Rectal smooth muscle tissue (tissue), 1 donor: ENCODE results near the gene CAMK2A.

Experiments used
- H3K27ac ChIP-seq: one replicate; pipeline ENCODE4 v1.7.0; 2013; ENCODE audit warnings: low read depth, low read length, inconsistent platforms
- H3K27me3 ChIP-seq: one replicate; pipeline ENCODE4 v1.7.0; 2013; ENCODE audit warnings: low read length; ENCODE audit not compliant: control insufficient read depth, insufficient read depth
- H3K36me3 ChIP-seq: one replicate; pipeline ENCODE4 v1.7.0; 2013; ENCODE audit warnings: low read length; ENCODE audit not compliant: control insufficient read depth, insufficient read depth
- H3K4me1 ChIP-seq: one replicate; pipeline ENCODE4 v1.7.0; 2013; ENCODE audit warnings: low read length; ENCODE audit not compliant: control insufficient read depth, insufficient read depth
- H3K4me3 ChIP-seq: one replicate; pipeline ENCODE4 v1.7.0; 2013; ENCODE audit warnings: low read length
- H3K9ac ChIP-seq: one replicate; pipeline ENCODE4 v1.7.0; 2013; ENCODE audit warnings: low read length

CAMK2A gene

DNA sequence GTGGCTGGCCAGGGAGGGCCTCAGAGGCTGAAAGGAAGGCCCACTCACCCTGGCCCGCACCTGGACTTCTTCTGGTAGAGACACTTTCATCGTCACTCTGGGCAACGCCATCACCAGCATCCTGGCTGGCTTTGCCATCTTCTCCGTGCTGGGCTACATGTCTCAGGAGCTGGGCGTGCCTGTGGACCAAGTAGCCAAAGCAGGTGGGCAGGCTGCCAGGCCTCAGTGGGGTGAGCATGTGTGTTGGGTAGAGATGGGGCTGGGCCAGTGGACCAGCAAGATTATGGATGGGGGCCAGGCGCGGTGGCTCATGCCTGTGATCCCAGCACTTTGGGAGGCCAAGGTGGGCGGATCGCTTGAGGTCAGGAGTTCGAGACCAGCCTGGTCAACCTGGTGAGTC, 87.1 kb downstream of the CAMK2A start:
- no peaks in the 10 kb centered on the region for H3K36me3 ChIP-seq

DNA sequence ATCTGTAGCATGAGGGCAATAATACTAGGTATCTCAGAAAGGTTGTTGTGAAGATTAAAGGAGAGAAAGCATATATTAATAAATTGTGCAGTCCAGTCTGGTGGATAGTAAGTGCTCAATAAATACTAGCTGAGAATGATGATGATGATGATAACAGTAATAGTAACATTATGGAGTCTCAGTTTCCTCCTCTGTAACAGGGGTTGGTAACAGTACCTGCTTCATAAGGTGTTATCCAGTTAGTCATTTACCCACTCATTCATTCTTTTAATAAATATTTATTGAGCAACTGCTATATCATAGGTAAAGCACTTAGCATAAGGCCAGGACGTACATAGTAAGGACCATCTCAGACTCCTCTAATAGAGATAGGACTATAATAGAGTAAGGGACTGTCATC, 92.1 kb downstream of the CAMK2A start:
- Histone ChIP-seq H3K27me3 (no peaks in the 10 kb centered on the region), H3K4me3 (no peak overlapping the region)

More for the DNA sequence above, 87.1 kb downstream of the CAMK2A start:
- no peak overlapping the region for H3K27ac ChIP-seq
- no peaks in the 10 kb centered on the region for H3K4me1 ChIP-seq
- no peaks in the 10 kb centered on the region for H3K27me3 ChIP-seq
- H3K9ac ChIP-seq = no peak overlapping the region
- no peak overlapping the region for H3K4me3 ChIP-seq

DNA sequence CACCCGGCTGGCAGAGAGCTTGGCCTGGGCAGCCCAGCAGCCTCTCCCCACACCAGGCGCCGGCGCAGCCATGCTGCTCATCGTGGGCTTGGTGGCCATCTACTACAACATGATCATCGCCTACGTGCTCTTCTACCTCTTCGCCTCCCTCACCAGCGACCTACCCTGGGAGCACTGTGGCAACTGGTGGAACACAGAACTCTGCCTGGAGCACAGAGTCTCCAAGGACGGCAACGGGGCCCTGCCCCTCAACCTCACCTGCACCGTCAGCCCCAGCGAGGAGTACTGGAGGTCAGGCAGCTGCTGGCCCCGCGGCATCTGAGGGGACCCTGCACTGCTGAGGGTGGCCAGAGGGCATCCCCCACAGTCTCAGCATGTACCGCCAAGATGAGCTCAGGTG, 92.6 kb downstream of the CAMK2A start:
- Histone ChIP-seq H3K9ac (no peak overlapping the region), H3K27ac (no peak overlapping the region), H3K4me1 (no peaks in the 10 kb centered on the region), H3K4me3 (no peak overlapping the region), H3K27me3 (no peaks in the 10 kb centered on the region), H3K36me3 (no peaks in the 10 kb centered on the region)

More for the DNA sequence above, 92.1 kb downstream of the CAMK2A start:
- H3K9ac ChIP-seq = no peak overlapping the region
- no peak overlapping the region for H3K27ac ChIP-seq
- no peaks in the 10 kb centered on the region for H3K36me3 ChIP-seq
- no peaks in the 10 kb centered on the region for H3K4me1 ChIP-seq

DNA sequence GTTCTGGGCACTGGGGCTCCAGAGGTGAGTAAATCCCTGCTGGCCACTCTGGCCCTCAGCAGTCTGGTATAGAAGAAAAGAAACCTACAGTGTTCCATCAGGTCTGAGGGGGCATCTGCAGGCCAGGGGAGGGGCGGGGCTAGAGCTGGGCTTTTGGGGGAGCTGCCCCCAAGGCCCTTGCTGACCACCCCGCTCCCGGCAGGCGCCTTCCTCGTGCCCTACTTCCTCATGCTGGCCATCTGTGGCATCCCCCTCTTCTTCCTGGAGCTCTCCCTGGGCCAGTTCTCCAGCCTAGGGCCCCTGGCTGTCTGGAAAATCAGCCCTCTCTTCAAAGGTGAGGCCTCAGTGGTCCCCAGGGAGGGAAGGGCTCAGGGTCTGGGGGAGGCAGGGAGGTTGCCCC, 93.1 kb downstream of the CAMK2A start:
- H3K4me1 ChIP-seq = no peaks in the 10 kb centered on the region
- no peak overlapping the region for H3K4me3 ChIP-seq
- H3K9ac ChIP-seq = no peak overlapping the region
- H3K27ac ChIP-seq = no peak overlapping the region
- H3K27me3 ChIP-seq = no peaks in the 10 kb centered on the region
- H3K36me3 ChIP-seq = no peaks in the 10 kb centered on the region

DNA sequence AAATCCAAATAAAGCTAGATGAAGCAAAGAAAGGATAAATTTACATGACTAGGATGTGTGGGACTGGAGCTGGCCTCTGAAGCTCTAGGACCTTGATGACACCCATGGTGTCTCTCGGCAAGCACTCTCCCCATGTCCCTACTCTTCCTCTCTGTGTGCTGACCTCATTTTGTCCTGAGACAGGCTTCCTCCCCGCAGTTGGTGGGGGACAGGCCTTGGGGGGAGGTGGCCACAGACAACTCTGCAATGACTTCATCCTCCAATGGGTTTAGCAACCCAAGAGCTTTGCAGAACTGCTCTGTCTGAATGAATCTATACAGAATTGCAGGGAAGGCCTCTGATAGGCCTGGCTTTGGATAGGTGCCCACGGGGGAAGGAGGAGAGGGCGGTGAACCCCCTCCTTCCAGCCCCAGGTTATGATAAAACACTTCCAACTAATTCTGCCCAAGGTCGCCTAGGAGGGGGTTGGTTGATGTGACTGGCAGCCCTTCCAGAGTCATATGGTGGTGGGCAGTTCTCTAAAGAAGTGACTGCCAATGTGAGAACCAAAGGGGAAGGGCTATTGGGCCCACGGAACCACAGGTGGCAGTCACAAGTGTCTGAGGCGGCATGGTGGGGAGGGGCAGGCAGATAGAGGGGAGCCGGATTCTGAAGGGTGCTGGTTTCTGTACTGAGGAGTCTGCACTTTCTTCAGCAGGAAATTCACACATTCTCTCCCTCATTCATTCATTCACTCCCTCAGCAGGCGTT, 93.7 kb downstream of the CAMK2A start:
- Histone ChIP-seq H3K36me3 (no peaks in the 10 kb centered on the region), H3K4me3 (no peak overlapping the region), H3K27me3 (no peaks in the 10 kb centered on the region), H3K27ac (no peak overlapping the region), H3K9ac (no peak overlapping the region), H3K4me1 (no peaks in the 10 kb centered on the region)

DNA sequence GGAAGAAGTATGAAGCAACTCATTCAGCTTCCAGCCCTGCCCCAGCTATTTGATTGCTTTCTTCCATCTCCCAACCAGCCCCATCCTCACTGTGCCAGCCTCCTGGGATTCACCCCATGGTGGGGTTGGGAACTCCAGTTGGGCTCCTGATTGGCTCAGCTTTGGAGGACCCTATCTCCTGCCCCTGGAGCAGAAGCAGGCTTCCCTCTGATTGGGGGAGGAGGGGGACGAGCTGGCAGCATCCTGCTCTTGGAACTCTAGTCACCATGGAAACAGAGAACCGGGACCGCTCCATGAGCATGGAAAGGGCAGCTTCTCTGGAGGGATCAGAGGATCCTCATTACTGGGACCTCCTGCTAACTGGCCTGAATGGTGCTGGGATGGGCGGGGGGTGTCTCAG, 97.1 kb downstream of the CAMK2A start:
- H3K36me3 ChIP-seq = no peaks in the 10 kb centered on the region
- H3K27me3 ChIP-seq = peaks cover 9% of the 10 kb centered on the region
- H3K27ac ChIP-seq = no peak overlapping the region
- H3K4me3 ChIP-seq = no peak overlapping the region
- H3K9ac ChIP-seq = no peak overlapping the region
- no peaks in the 10 kb centered on the region for H3K4me1 ChIP-seq

DNA sequence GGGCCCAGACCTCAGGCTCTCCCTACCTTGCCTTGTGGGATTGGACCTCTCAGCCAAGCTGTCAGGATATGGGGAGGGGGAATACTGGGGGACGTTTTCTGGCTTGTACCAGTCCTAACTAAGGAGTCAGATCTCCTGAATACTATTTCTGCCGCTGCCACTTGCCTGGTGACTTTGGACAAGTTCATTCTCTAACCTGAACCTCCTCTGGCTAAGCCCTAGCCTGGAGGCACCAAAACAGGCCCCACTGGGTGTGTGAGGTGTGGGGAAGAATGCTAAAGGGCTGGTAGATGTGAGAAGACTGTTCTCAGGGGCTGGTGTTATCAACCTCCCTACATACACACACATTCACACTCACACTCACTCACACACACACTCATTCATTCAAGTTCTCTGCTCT, 98.6 kb downstream of the CAMK2A start:
- Histone ChIP-seq H3K27me3 (peaks cover 9% of the 10 kb centered on the region), H3K27ac (no peak overlapping the region), H3K36me3 (no peaks in the 10 kb centered on the region), H3K9ac (no peak overlapping the region), H3K4me1 (no peaks in the 10 kb centered on the region), H3K4me3 (no peak overlapping the region)

DNA sequence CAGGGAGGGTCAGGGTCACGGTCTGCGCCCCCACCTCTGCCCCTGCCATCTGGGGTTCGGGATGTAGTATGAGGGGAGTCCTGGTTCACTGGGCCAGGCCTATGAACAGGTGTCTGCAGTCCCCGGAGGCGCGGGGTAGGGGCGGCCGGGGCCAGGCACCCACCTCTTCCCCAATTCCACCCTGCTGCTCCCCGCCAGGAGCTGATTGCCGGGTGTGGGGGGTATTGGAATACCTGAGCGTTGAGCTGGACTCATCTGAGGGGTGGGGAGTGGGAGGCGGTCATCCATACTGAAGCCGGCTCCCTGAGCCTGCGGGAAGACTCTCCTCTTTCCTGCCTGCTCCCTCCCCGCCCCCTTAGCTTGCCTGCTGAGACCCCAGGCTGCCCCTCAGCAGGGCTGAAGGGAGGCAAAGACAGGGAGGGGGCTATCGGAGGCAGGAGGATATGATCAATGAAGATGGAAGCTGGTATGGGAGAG, 99.0 kb downstream of the CAMK2A start:
- Histone ChIP-seq H3K9ac (no peak overlapping the region), H3K4me1 (no peaks in the 10 kb centered on the region), H3K27me3 (peaks cover 9% of the 10 kb centered on the region), H3K27ac (no peak overlapping the region), H3K4me3 (no peak overlapping the region), H3K36me3 (no peaks in the 10 kb centered on the region)

DNA sequence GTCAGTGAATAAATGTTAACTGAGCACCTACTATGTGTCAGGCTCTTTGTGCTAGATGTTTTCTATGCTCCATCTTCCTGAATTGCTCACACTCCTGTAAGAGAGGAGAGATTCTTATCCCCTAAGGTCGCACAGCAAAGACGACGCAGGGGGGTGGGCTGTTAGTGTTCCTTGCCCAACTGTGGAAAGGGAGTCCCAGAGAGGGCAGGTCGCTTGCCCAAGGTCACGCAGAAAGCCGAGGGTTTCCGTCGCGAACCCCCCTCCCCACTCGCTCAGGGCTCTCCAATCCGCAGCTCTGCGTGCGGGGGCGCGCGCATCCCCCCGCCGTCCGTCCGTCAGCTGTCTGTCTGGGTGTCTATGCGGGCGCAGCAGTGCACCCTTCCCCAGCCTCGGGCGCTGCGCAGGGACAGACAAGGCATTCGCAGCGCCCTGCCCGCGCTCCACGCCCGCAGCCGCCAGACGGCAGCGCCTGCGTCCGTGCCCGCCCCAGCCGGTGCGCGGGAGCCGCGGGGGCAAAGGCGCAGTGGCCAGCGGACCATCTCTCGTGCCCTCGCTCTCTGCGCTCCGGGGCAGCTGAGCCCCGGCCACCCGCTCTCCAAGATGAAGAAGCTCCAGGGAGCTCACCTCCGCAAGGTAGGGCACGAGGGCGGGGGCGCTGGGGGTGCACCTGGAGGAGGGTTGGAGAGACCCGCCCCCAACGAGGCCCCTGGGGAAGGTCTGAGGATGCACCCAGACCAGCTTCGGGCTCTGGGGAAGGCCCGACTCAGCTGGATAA, 99.7 kb downstream of the CAMK2A start, which contains the start of gene SLC6A7:
Gene SLC6A7, plus strand, starts transcription at position 335 of the 775 bp plus-strand sequence. Its CDS starts 266 bp downstream, at position 601.
- Histone ChIP-seq H3K27ac (no peak within 1 kb of the TSS), H3K4me3 (no peak within 1 kb of the TSS), H3K9ac (no peak within 1 kb of the TSS), H3K4me1 (no peaks in the 10 kb centered on the region), H3K27me3 (peaks cover 9% of the 10 kb centered on the region), H3K36me3 (no peaks in the 10 kb centered on the region)

DNA sequence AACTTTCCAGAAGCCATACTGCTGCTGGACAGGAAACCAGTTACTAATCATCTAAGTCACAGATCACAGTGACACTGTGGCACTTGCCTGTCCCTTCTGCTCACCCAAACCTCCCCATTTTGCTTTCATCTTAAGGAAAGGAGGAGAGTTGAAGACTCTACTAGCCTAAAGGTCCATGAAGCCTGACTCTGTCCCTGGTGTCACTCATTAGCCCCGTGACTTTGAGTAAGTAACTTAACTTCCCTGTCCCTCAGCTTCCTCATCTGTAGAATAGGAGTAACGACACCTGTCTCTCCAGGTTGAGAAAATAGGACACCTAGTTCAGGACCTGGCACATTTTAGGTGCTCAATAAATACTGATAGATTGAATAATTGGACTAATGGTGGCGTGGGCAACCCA, 100.2 kb downstream of the CAMK2A start:
- H3K4me1 ChIP-seq = no peaks in the 10 kb centered on the region
- H3K36me3 ChIP-seq = no peaks in the 10 kb centered on the region
- H3K9ac ChIP-seq = no peak overlapping the region
- no peak overlapping the region for H3K27ac ChIP-seq
- no peak overlapping the region for H3K4me3 ChIP-seq
- peaks cover 9% of the 10 kb centered on the region for H3K27me3 ChIP-seq

DNA sequence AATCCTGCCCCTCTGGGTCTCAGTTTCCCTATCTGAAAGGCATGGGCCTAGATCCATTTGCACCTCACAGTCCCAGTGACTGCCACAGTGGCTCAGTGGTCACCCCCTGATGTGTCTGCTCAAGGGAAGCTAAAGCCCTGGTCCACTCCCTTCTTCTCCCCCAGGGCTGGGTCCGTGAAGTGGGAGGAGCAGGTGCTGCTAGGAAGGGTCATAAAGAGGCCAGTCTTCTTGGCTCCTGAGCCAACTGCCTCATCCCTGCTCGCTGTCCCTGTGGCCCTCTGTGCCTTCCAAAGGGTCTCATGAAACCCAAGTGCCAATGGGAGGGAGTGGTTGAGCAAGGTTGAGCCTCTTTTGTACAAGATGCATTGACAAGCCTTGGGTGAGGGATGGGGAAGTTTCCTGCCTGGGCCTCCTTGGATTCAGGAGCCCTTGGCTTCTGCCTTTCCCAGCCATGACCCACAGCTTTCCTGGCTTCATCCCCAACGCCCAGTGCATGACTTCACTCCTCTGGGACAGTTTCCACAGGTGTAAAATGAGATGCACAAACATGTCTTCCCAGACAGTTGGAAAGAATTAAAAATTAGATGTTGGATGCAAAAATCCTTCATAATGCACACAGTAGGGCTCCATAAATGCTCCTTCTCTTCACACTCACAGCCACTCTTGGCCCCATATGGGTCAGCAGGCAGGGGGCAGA, 101.3 kb downstream of the CAMK2A start:
- no peak overlapping the region for H3K9ac ChIP-seq
- no peaks in the 10 kb centered on the region for H3K4me1 ChIP-seq
- no peaks in the 10 kb centered on the region for H3K36me3 ChIP-seq
- H3K27me3 ChIP-seq = peaks cover 9% of the 10 kb centered on the region
- H3K27ac ChIP-seq = no peak overlapping the region
- H3K4me3 ChIP-seq = no peak overlapping the region

DNA sequence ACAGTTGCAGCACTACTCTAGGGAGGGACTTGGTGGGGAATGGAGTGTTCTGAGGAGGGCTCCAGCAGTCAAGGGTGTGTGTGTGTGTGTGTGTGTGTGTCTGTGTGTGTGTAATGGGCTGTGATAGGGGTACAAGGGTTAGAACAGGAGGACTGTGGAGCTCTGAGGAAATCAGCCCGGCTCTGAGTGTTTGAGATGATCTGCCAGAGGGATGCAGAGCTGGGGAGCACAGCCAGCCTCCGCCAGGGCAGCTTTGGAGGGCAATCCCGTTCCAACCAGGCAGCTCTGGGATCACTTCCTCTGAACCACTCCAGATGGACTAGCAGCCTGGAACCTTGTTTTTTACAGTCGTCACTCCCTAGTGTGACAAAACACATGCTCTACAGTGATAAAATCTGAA, 102.7 kb downstream of the CAMK2A start:
- Histone ChIP-seq H3K4me3 (no peak overlapping the region), H3K27me3 (peaks cover 9% of the 10 kb centered on the region), H3K9ac (no peak overlapping the region), H3K27ac (no peak overlapping the region), H3K4me1 (no peaks in the 10 kb centered on the region), H3K36me3 (no peaks in the 10 kb centered on the region)
